ENCODE data around the gene UBE2E2. TPM values are rescaled to one million over a fixed set of nuclear protein-coding genes. Genes with fewer than 3 reads are reported as not detected.

Gene UBE2E2
- total RNA-seq, 2 donors from 2014 or later = 1.2 to 7.6 TPM

- no peaks in the 10 kb centered on the region for H3K36me3 ChIP-seq
- H3K9me3 ChIP-seq = no peaks in the 10 kb centered on the region
- no peaks in the 10 kb centered on the region for H3K27me3 ChIP-seq
- no peak for TF ChIP-seq CTCF (IDR thresholded peaks at IDR 0.05)
- no peak overlapping the region for H3K27ac ChIP-seq
- DNase-seq = no peak
- H3K4me1 ChIP-seq = no peaks in the 10 kb centered on the region
- no peak overlapping the region for H3K9ac ChIP-seq (ENCODE audit: low read depth in 2 of 2, low read length in 2 of 2)
- H3K4me3 ChIP-seq = no peak overlapping the region
- intact Hi-C loops (cut with DNase I) = no loop called here
These were observed 98.7 kb downstream of the UBE2E2 start for GRCh38 chr3:23301819-23302218.

- H3K4me1 ChIP-seq = no peaks in the 10 kb centered on the region
- no peak overlapping the region for H3K27ac ChIP-seq
- H3K4me3 ChIP-seq = no peak overlapping the region
- DNase-seq = no peak
- TF ChIP-seq CTCF (IDR thresholded peaks at IDR 0.05) = no peak
- H3K9me3 ChIP-seq = no peaks in the 10 kb centered on the region
- no peaks in the 10 kb centered on the region for H3K27me3 ChIP-seq
- intact Hi-C loops (cut with DNase I) = no loop called here
- no peak overlapping the region for H3K9ac ChIP-seq (ENCODE audit: low read depth in 2 of 2, low read length in 2 of 2)
- H3K36me3 ChIP-seq = no peaks in the 10 kb centered on the region
These were observed 99.1 kb downstream of the UBE2E2 start for GRCh38 chr3:23302271-23302670.

- Histone ChIP-seq H3K36me3 (no peaks in the 10 kb centered on the region), H3K4me1 (no peaks in the 10 kb centered on the region), H3K9ac (ENCODE audit: low read depth in 2 of 2, low read length in 2 of 2) (no peak overlapping the region), H3K27me3 (no peaks in the 10 kb centered on the region), H3K4me3 (no peak overlapping the region), H3K9me3 (no peaks in the 10 kb centered on the region), H3K27ac (no peak overlapping the region)
- DNase-seq = no peak
- intact Hi-C loops (cut with DNase I) = no loop called here
- TF ChIP-seq CTCF (IDR thresholded peaks at IDR 0.05) = no peak
These were observed 100.6 kb downstream of the UBE2E2 start for GRCh38 chr3:23303601-23304217.

- no peaks in the 10 kb centered on the region for H3K4me1 ChIP-seq
- intact Hi-C loops (cut with DNase I) = no loop called here
- no peaks in the 10 kb centered on the region for H3K36me3 ChIP-seq
- no peak for DNase-seq
- no peak overlapping the region for H3K4me3 ChIP-seq
- H3K9me3 ChIP-seq = no peaks in the 10 kb centered on the region
- no peaks in the 10 kb centered on the region for H3K27me3 ChIP-seq
- no peak for TF ChIP-seq CTCF (IDR thresholded peaks at IDR 0.05)
- H3K9ac ChIP-seq (ENCODE audit: low read depth in 2 of 2, low read length in 2 of 2) = no peak overlapping the region
- no peak overlapping the region for H3K27ac ChIP-seq
These were observed 101.3 kb downstream of the UBE2E2 start for GRCh38 chr3:23304424-23304823.

GRCh38 chr3:23308986-23309625, 106.0 kb downstream of the UBE2E2 start:
- no peaks in the 10 kb centered on the region for H3K4me1 ChIP-seq
- no peaks in the 10 kb centered on the region for H3K36me3 ChIP-seq
- H3K4me3 ChIP-seq = no peak overlapping the region
- no peaks in the 10 kb centered on the region for H3K27me3 ChIP-seq
- no peak for DNase-seq
- intact Hi-C loops (cut with DNase I) = no loop called here
- no peaks in the 10 kb centered on the region for H3K9me3 ChIP-seq
- H3K27ac ChIP-seq = no peak overlapping the region
- TF ChIP-seq CTCF (IDR thresholded peaks at IDR 0.05) = no peak
- no peak overlapping the region for H3K9ac ChIP-seq (ENCODE audit: low read depth in 2 of 2, low read length in 2 of 2)
